Mucosa of stomach (tissue), 1 donor: ENCODE data around the gene COL23A1.
"Not testable (repeated sequence)": the region's sequence is repeated elsewhere in the genome, so short reads cannot be mapped to it uniquely, and the experiment has no call there.

Experiments
- H3K27me3 ChIP-seq: one replicate; pipeline ENCODE4 v1.7.0; 2013; ENCODE audit warnings: mild to moderate bottlenecking, low read length; ENCODE audit not compliant: control insufficient read depth, insufficient read depth
- H3K36me3 ChIP-seq: one replicate; pipeline ENCODE4 v1.7.0; 2013; ENCODE audit warnings: low read length; ENCODE audit not compliant: control insufficient read depth, insufficient read depth
- H3K4me1 ChIP-seq: one replicate; pipeline ENCODE4 v1.7.0; 2013; ENCODE audit warnings: mild to moderate bottlenecking, low read length; ENCODE audit not compliant: control insufficient read depth, insufficient read depth
- H3K4me3 ChIP-seq: one replicate; pipeline ENCODE4 v1.7.0; 2013; ENCODE audit warnings: low read length
- H3K9ac ChIP-seq: one replicate; pipeline ENCODE4 v1.7.0; 2013; ENCODE audit warnings: mild to moderate bottlenecking, low read length, moderate library complexity
- H3K9me3 ChIP-seq: one replicate; pipeline ENCODE4 v1.7.0; 2013; ENCODE audit warnings: mild to moderate bottlenecking, low read length, moderate library complexity; ENCODE audit not compliant: control insufficient read depth
- donor health status: Pancreatic carcinoma.

COL23A1 gene

GRCh38 chr5:178241688-178242231, 348.4 kb downstream of the COL23A1 start:
- H3K4me3 ChIP-seq: no peak overlapping the region
- H3K27me3 ChIP-seq: no peaks in the 10 kb centered on the region
- no peaks in the 10 kb centered on the region for H3K36me3 ChIP-seq
- peaks cover 18% of the 10 kb centered on the region for H3K4me1 ChIP-seq
- H3K9me3 ChIP-seq: no peaks in the 10 kb centered on the region
- no peak overlapping the region for H3K9ac ChIP-seq

GRCh38 chr5:178241231-178241663, 348.9 kb downstream of the COL23A1 start:
- Histone ChIP-seq H3K4me3 (no peak overlapping the region), H3K27me3 (no peaks in the 10 kb centered on the region), H3K9ac (no peak overlapping the region), H3K9me3 (no peaks in the 10 kb centered on the region), H3K36me3 (no peaks in the 10 kb centered on the region), H3K4me1 (peaks cover 22% of the 10 kb centered on the region)

GRCh38 chr5:178240766-178241165, 349.4 kb downstream of the COL23A1 start:
- Histone ChIP-seq H3K4me3 (no peak overlapping the region), H3K4me1 (peaks cover 22% of the 10 kb centered on the region), H3K9ac (no peak overlapping the region), H3K27me3 (no peaks in the 10 kb centered on the region), H3K36me3 (no peaks in the 10 kb centered on the region), H3K9me3 (no peaks in the 10 kb centered on the region)

- Histone ChIP-seq H3K9me3 (no peaks in the 10 kb centered on the region), H3K4me1 (peaks cover 22% of the 10 kb centered on the region), H3K4me3 (no peak overlapping the region), H3K36me3 (no peaks in the 10 kb centered on the region), H3K27me3 (no peaks in the 10 kb centered on the region), H3K9ac (no peak overlapping the region)
Observed at GRCh38 chr5:178240341-178240741, 349.9 kb downstream of the COL23A1 start.

GRCh38 chr5:178239626-178240301, 350.4 kb downstream of the COL23A1 start:
- H3K27me3 ChIP-seq: not testable (repeated sequence)
- H3K4me1 ChIP-seq: peaks cover 22% of the 10 kb centered on the region

GRCh38 chr5:178238711-178239592, 351.2 kb downstream of the COL23A1 start:
- Histone ChIP-seq H3K9ac (no peak overlapping the region), H3K27me3 (no peaks in the 10 kb centered on the region), H3K4me3 (no peak overlapping the region), H3K4me1 (peaks cover 22% of the 10 kb centered on the region), H3K36me3 (no peaks in the 10 kb centered on the region), H3K9me3 (no peaks in the 10 kb centered on the region)

More at GRCh38 chr5:178239626-178240301, 350.4 kb downstream of the COL23A1 start:
- not testable (repeated sequence) for H3K4me3 ChIP-seq, H3K9ac ChIP-seq, H3K36me3 ChIP-seq, H3K9me3 ChIP-seq

GRCh38 chr5:178238313-178238635, 351.9 kb downstream of the COL23A1 start:
- Histone ChIP-seq H3K4me3 (no peak overlapping the region), H3K9ac (no peak overlapping the region), H3K4me1 (peaks cover 22% of the 10 kb centered on the region), H3K27me3 (no peaks in the 10 kb centered on the region), H3K36me3 (no peaks in the 10 kb centered on the region), H3K9me3 (no peaks in the 10 kb centered on the region)

GRCh38 chr5:178237431-178238312, 352.5 kb downstream of the COL23A1 start:
- H3K4me1 ChIP-seq: peaks cover 26% of the 10 kb centered on the region
- no peaks in the 10 kb centered on the region for H3K9me3 ChIP-seq
- H3K27me3 ChIP-seq: no peaks in the 10 kb centered on the region
- H3K9ac ChIP-seq: no peak overlapping the region
- H3K4me3 ChIP-seq: no peak overlapping the region
- H3K36me3 ChIP-seq: no peaks in the 10 kb centered on the region

GRCh38 chr5:178236679-178237078, 353.5 kb downstream of the COL23A1 start:
- H3K4me1 ChIP-seq: peaks cover 28% of the 10 kb centered on the region
- H3K4me3 ChIP-seq: no peak overlapping the region
- H3K9ac ChIP-seq: no peak overlapping the region
- H3K9me3 ChIP-seq: no peaks in the 10 kb centered on the region
- H3K27me3 ChIP-seq: no peaks in the 10 kb centered on the region
- H3K36me3 ChIP-seq: no peaks in the 10 kb centered on the region

GRCh38 chr5:178236126-178236525, 354.1 kb downstream of the COL23A1 start:
- no peaks in the 10 kb centered on the region for H3K27me3 ChIP-seq

GRCh38 chr5:178235588-178235974, 354.6 kb downstream of the COL23A1 start:
- no peaks in the 10 kb centered on the region for H3K27me3 ChIP-seq
- H3K4me1 ChIP-seq: peaks cover 39% of the 10 kb centered on the region
- no peaks in the 10 kb centered on the region for H3K9me3 ChIP-seq
- no peak overlapping the region for H3K9ac ChIP-seq
- peaks cover under 1% of the 10 kb centered on the region for H3K36me3 ChIP-seq
- H3K4me3 ChIP-seq: no peak overlapping the region

More at GRCh38 chr5:178236126-178236525, 354.1 kb downstream of the COL23A1 start:
- Histone ChIP-seq H3K4me1 (peaks cover 34% of the 10 kb centered on the region), H3K4me3 (no peak overlapping the region), H3K36me3 (no peaks in the 10 kb centered on the region), H3K9me3 (no peaks in the 10 kb centered on the region), H3K9ac (no peak overlapping the region)
